Measurements from ENCODE around the gene KLHL22.
A peak's percentile ranks its signal among the peaks of the same experiment; 100 is the strongest.

KLHL22 gene

GRCh38 chr22:20434264-20434751 lies 61.3 kb downstream of the KLHL22 start:
- no peak overlapping the region for H3K4me3 ChIP-seq (ENCODE audit: low read depth in 1 of 2, low read length in 1 of 2)
- peaks cover 100% of the 10 kb centered on the region for H3K27me3 ChIP-seq
- H3K4me1 ChIP-seq (ENCODE audit: control insufficient read depth in 1 of 2, insufficient read depth in 1 of 2, low read depth in 1 of 2, low read length in 1 of 2), result peaks cover 24 to 41% of the 10 kb centered on the region in 2 experiments
- H3K27ac ChIP-seq, result no peak overlapping the region
- no peak for TF ChIP-seq CTCF (IDR thresholded peaks at IDR 0.05)
- no peaks in the 10 kb centered on the region for H3K9me3 ChIP-seq
- H3K36me3 ChIP-seq, result no peaks in the 10 kb centered on the region

- H3K4me3 ChIP-seq (ENCODE audit: low read depth in 1 of 2, low read length in 1 of 2), result no peak overlapping the region
- no peak for TF ChIP-seq CTCF (IDR thresholded peaks at IDR 0.05)
- H3K4me1 ChIP-seq (ENCODE audit: control insufficient read depth in 1 of 2, insufficient read depth in 1 of 2, low read depth in 1 of 2, low read length in 1 of 2), result peaks cover 28 to 46% of the 10 kb centered on the region in 2 experiments
- no peaks in the 10 kb centered on the region for H3K36me3 ChIP-seq
- no peak overlapping the region for H3K27ac ChIP-seq
- H3K27me3 ChIP-seq, result peaks cover 100% of the 10 kb centered on the region
- no peaks in the 10 kb centered on the region for H3K9me3 ChIP-seq
Measured at GRCh38 chr22:20433686-20434241, 61.8 kb downstream of the KLHL22 start.

GRCh38 chr22:20433191-20433590 lies 62.4 kb downstream of the KLHL22 start:
- Histone ChIP-seq H3K9me3 (no peaks in the 10 kb centered on the region), H3K4me1 (ENCODE audit: control insufficient read depth in 1 of 2, insufficient read depth in 1 of 2, low read depth in 1 of 2, low read length in 1 of 2) (peaks cover 30 to 48% of the 10 kb centered on the region in 2 experiments), H3K27ac (no peak overlapping the region), H3K36me3 (no peaks in the 10 kb centered on the region), H3K4me3 (ENCODE audit: low read depth in 1 of 2, low read length in 1 of 2) (no peak overlapping the region), H3K27me3 (peaks cover 100% of the 10 kb centered on the region)
- no peak for TF ChIP-seq CTCF (IDR thresholded peaks at IDR 0.05)

- no peak overlapping the region for H3K27ac ChIP-seq
- no peak for TF ChIP-seq CTCF (IDR thresholded peaks at IDR 0.05)
- no peak overlapping the region for H3K4me3 ChIP-seq (ENCODE audit: low read depth in 1 of 2, low read length in 1 of 2)
- peaks cover 100% of the 10 kb centered on the region for H3K27me3 ChIP-seq
- no peaks in the 10 kb centered on the region for H3K36me3 ChIP-seq
- peaks cover 30 to 41% of the 10 kb centered on the region in 2 experiments for H3K4me1 ChIP-seq (ENCODE audit: control insufficient read depth in 1 of 2, insufficient read depth in 1 of 2, low read depth in 1 of 2, low read length in 1 of 2)
- H3K9me3 ChIP-seq, result no peaks in the 10 kb centered on the region
Measured at GRCh38 chr22:20432244-20432686, 63.3 kb downstream of the KLHL22 start.

GRCh38 chr22:20431511-20432192 lies 63.9 kb downstream of the KLHL22 start:
- Histone ChIP-seq H3K27ac (no peak overlapping the region), H3K27me3 (peaks cover 100% of the 10 kb centered on the region), H3K9me3 (no peaks in the 10 kb centered on the region), H3K4me3 (ENCODE audit: low read depth in 1 of 2, low read length in 1 of 2) (peak overlapping the region; percentile 34 to 82), H3K4me1 (ENCODE audit: control insufficient read depth in 1 of 2, insufficient read depth in 1 of 2, low read depth in 1 of 2, low read length in 1 of 2) (peaks cover 27 to 37% of the 10 kb centered on the region in 2 experiments), H3K36me3 (no peaks in the 10 kb centered on the region)
- TF ChIP-seq CTCF (IDR thresholded peaks at IDR 0.05), result no peak
